Measurements from ENCODE around the gene ESPN.
"Not testable (repeated sequence)": the region's sequence is repeated elsewhere in the genome, so short reads cannot be mapped to it uniquely, and the experiment has no call there.

ESPN gene

GRCh38 chr1:6443339-6444115 lies 19.0 kb downstream of the ESPN start:
- H3K27me3 ChIP-seq (ENCODE audit: low read depth): peaks cover 23% of the 10 kb centered on the region
- no peak for DNase-seq (ENCODE audit: low spot score in 2 of 2)
- no peaks in the 10 kb centered on the region for H3K36me3 ChIP-seq (replicated peaks)
- H3K4me3 ChIP-seq: no peak overlapping the region
- no peaks in the 10 kb centered on the region for H3K4me1 ChIP-seq
- H3K9me3 ChIP-seq: no peaks in the 10 kb centered on the region
- in situ Hi-C loops (cut with MboI; ENCODE audit: low sequenced_read_pairs): no loop called here

GRCh38 chr1:6444377-6444776 lies 19.8 kb downstream of the ESPN start:
- Histone ChIP-seq H3K36me3 (replicated peaks) (no peaks in the 10 kb centered on the region), H3K4me1 (no peaks in the 10 kb centered on the region)
- in situ Hi-C loops (cut with MboI; ENCODE audit: low sequenced_read_pairs): no loop called here

GRCh38 chr1:6445062-6445763 lies 20.6 kb downstream of the ESPN start:
- H3K4me1 ChIP-seq: no peaks in the 10 kb centered on the region
- no peaks in the 10 kb centered on the region for H3K36me3 ChIP-seq (replicated peaks)
- H3K4me3 ChIP-seq: no peak overlapping the region
- in situ Hi-C loops (cut with MboI; ENCODE audit: low sequenced_read_pairs): no loop called here
- peaks cover 36% of the 10 kb centered on the region for H3K27me3 ChIP-seq (ENCODE audit: low read depth)
- H3K9me3 ChIP-seq: no peaks in the 10 kb centered on the region
- peak in 1 of 2 experiments; percentile 71 for DNase-seq (ENCODE audit: low spot score in 2 of 2)

More at GRCh38 chr1:6444377-6444776, 19.8 kb downstream of the ESPN start:
- H3K4me3 ChIP-seq: no peak overlapping the region
- DNase-seq (ENCODE audit: low spot score in 2 of 2): no peak
- H3K9me3 ChIP-seq: no peaks in the 10 kb centered on the region
- H3K27me3 ChIP-seq (ENCODE audit: low read depth): peaks cover 28% of the 10 kb centered on the region

GRCh38 chr1:6445929-6446328 lies 21.4 kb downstream of the ESPN start:
- in situ Hi-C loops (cut with MboI; ENCODE audit: low sequenced_read_pairs); H3K36me3 ChIP-seq (replicated peaks); DNase-seq (ENCODE audit: low spot score in 2 of 2); H3K4me1 ChIP-seq; H3K9me3 ChIP-seq; H3K4me3 ChIP-seq: not testable (repeated sequence)
- H3K27me3 ChIP-seq (ENCODE audit: low read depth): peaks cover 42% of the 10 kb centered on the region

GRCh38 chr1:6446665-6447015 lies 22.1 kb downstream of the ESPN start:
- peaks cover 49% of the 10 kb centered on the region for H3K27me3 ChIP-seq (ENCODE audit: low read depth)
- no peak overlapping the region for H3K4me3 ChIP-seq
- no peaks in the 10 kb centered on the region for H3K9me3 ChIP-seq
- no peaks in the 10 kb centered on the region for H3K36me3 ChIP-seq (replicated peaks)
- no peak for DNase-seq (ENCODE audit: low spot score in 2 of 2)
- no peaks in the 10 kb centered on the region for H3K4me1 ChIP-seq
- in situ Hi-C loops (cut with MboI; ENCODE audit: low sequenced_read_pairs): no loop called here

GRCh38 chr1:6447016-6447817 lies 22.6 kb downstream of the ESPN start:
- no peaks in the 10 kb centered on the region for H3K36me3 ChIP-seq (replicated peaks)
- DNase-seq (ENCODE audit: low spot score in 2 of 2): no peak
- in situ Hi-C loops (cut with MboI; ENCODE audit: low sequenced_read_pairs): no loop called here
- no peaks in the 10 kb centered on the region for H3K9me3 ChIP-seq
- H3K27me3 ChIP-seq (ENCODE audit: low read depth): peaks cover 51% of the 10 kb centered on the region
- no peak overlapping the region for H3K4me3 ChIP-seq
- H3K4me1 ChIP-seq: no peaks in the 10 kb centered on the region

GRCh38 chr1:6447818-6448748 lies 23.5 kb downstream of the ESPN start:
- Histone ChIP-seq H3K4me1 (no peaks in the 10 kb centered on the region), H3K4me3 (no peak overlapping the region), H3K36me3 (replicated peaks) (no peaks in the 10 kb centered on the region), H3K27me3 (ENCODE audit: low read depth) (peaks cover 58% of the 10 kb centered on the region), H3K9me3 (no peaks in the 10 kb centered on the region)
- in situ Hi-C loops (cut with MboI; ENCODE audit: low sequenced_read_pairs): no loop called here
- no peak for DNase-seq (ENCODE audit: low spot score in 2 of 2)

GRCh38 chr1:6448749-6449631 lies 24.4 kb downstream of the ESPN start:
- H3K4me3 ChIP-seq: no peak overlapping the region
- no peaks in the 10 kb centered on the region for H3K4me1 ChIP-seq
- peaks cover 62% of the 10 kb centered on the region for H3K27me3 ChIP-seq (ENCODE audit: low read depth)
- peak in 1 of 2 experiments; percentile 52 for DNase-seq (ENCODE audit: low spot score in 2 of 2)
- no peaks in the 10 kb centered on the region for H3K9me3 ChIP-seq
- H3K36me3 ChIP-seq (replicated peaks): no peaks in the 10 kb centered on the region
- in situ Hi-C loops (cut with MboI; ENCODE audit: low sequenced_read_pairs): no loop called here

GRCh38 chr1:6450005-6450450 lies 25.5 kb downstream of the ESPN start:
- in situ Hi-C loops (cut with MboI; ENCODE audit: low sequenced_read_pairs): no loop called here
- peaks cover 69% of the 10 kb centered on the region for H3K27me3 ChIP-seq (ENCODE audit: low read depth)
- no peak for DNase-seq (ENCODE audit: low spot score in 2 of 2)
- H3K36me3 ChIP-seq (replicated peaks): no peaks in the 10 kb centered on the region
- no peaks in the 10 kb centered on the region for H3K9me3 ChIP-seq
- H3K4me1 ChIP-seq: no peaks in the 10 kb centered on the region
- H3K4me3 ChIP-seq: no peak overlapping the region

- H3K4me3 ChIP-seq; DNase-seq (ENCODE audit: low spot score in 2 of 2); in situ Hi-C loops (cut with MboI; ENCODE audit: low sequenced_read_pairs); H3K9me3 ChIP-seq; H3K36me3 ChIP-seq (replicated peaks); H3K4me1 ChIP-seq: not testable (repeated sequence)
- peaks cover 71% of the 10 kb centered on the region for H3K27me3 ChIP-seq (ENCODE audit: low read depth)
Measured at GRCh38 chr1:6450486-6450885, 25.9 kb downstream of the ESPN start.

- H3K9me3 ChIP-seq: no peaks in the 10 kb centered on the region
- peaks cover 73% of the 10 kb centered on the region for H3K27me3 ChIP-seq (ENCODE audit: low read depth)
- in situ Hi-C loops (cut with MboI; ENCODE audit: low sequenced_read_pairs): no loop called here
- H3K4me1 ChIP-seq: no peaks in the 10 kb centered on the region
- no peak for DNase-seq (ENCODE audit: low spot score in 2 of 2)
- H3K4me3 ChIP-seq: no peak overlapping the region
- H3K36me3 ChIP-seq (replicated peaks): no peaks in the 10 kb centered on the region
Measured at GRCh38 chr1:6450943-6451373, 26.4 kb downstream of the ESPN start.

Measured in HAP-1 (cell line).